ENCODE data around the gene MED16.

DNA sequence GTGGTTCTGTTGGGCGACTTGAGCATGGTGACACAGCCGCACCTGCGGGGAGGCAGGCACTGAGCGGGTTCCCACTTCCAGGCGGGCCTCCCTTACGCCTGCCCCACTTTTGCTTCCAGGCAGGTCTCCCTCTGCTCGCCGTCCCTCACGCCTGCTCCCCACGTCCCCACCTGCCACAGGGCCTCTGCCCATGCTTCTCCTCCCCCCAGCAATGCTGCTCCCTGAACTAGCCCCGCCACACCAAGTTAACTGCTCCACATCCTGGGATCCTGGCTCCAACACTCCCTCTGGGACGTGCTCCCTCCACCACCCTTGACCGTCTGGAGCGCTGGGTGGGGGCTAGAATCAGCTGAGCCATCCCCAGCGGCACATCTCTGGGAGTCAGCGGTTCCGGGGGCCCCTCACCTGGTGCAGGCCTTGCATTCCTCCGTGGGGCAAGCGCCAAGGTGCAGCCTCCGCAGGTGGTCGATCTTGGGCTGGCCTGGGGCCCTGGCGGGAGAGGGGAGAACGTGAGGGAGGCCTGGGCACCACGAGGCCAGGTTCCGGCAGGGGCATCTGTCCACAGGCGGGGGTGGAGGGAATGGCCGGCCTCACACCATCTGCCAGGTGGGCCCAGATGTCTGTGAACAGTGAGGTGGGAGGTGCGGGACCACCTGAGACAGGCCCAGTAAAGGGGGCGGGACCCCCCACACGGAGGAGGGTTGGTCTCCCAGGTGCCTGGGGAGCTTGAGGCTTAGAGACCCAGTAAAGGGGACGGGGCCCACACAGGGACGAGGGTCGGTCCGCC is 24.3 kb downstream of the MED16 start:
- TF ChIP-seq POLR2A (IDR thresholded peaks at IDR 0.05) = peak; percentile 14
- TF ChIP-seq, protein P1, sequence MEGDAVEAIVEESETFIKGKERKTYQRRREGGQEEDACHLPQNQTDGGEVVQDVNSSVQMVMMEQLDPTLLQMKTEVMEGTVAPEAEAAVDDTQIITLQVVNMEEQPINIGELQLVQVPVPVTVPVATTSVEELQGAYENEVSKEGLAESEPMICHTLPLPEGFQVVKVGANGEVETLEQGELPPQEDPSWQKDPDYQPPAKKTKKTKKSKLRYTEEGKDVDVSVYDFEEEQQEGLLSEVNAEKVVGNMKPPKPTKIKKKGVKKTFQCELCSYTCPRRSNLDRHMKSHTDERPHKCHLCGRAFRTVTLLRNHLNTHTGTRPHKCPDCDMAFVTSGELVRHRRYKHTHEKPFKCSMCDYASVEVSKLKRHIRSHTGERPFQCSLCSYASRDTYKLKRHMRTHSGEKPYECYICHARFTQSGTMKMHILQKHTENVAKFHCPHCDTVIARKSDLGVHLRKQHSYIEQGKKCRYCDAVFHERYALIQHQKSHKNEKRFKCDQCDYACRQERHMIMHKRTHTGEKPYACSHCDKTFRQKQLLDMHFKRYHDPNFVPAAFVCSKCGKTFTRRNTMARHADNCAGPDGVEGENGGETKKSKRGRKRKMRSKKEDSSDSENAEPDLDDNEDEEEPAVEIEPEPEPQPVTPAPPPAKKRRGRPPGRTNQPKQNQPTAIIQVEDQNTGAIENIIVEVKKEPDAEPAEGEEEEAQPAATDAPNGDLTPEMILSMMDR (IDR thresholded peaks at IDR 0.05) = no peak
